GM12873 (cell line): ENCODE data around the gene LRRC42.

Experiments used
- CTCF ChIP-seq: IDR thresholded peaks from 2 replicates; pipeline ENCODE4 v1.5.1; 2012; ENCODE audit warnings: low read depth, mild to moderate bottlenecking, moderate library complexity, low read length, control low read depth; ENCODE audit not compliant: insufficient read depth; ENCODE audit errors: missing control alignments

Gene LRRC42

GRCh38 chr1:54016343-54017282 lies 70.5 kb downstream of the LRRC42 start:
- TF ChIP-seq CTCF, result no peak
